Large intestine (tissue), 3 donors: ENCODE data around the gene SEMA3A. TPM values are rescaled to one million over a fixed set of nuclear protein-coding genes. Genes with fewer than 3 reads are reported as not detected.

Source experiments
- DNase-seq, 2 donors: peaks; one replicate each; pipeline versions ENCODE4 v3.0.0 to v3.0.0-alpha.2; 2013
- H3K27ac ChIP-seq: one replicate; pipeline ENCODE4 v1.5.1; 2013; ENCODE audit warnings: low read length
- H3K27me3 ChIP-seq: 2 replicates; pipeline ENCODE4 v1.6.1; 2013; ENCODE audit warnings: low read length; ENCODE audit not compliant: control insufficient read depth, insufficient read depth
- H3K36me3 ChIP-seq: 2 replicates; pipeline ENCODE4 v1.6.1; 2013; ENCODE audit warnings: low read length; ENCODE audit not compliant: control insufficient read depth, insufficient read depth
- H3K4me1 ChIP-seq: one replicate; pipeline ENCODE4 v1.6.1; 2013; ENCODE audit warnings: low read length; ENCODE audit not compliant: control insufficient read depth, insufficient read depth
- H3K4me3 ChIP-seq: one replicate; pipeline ENCODE4 v1.5.1; 2013; ENCODE audit warnings: low read length
- H3K9me3 ChIP-seq: one replicate; pipeline ENCODE4 v1.6.1; 2013; ENCODE audit warnings: mild to moderate bottlenecking, low read depth, low read length, moderate library complexity; ENCODE audit not compliant: control insufficient read depth
- WGBS: methylation state at CpG from one replicate; pipeline ENCODE4 v1.1.5; 2013; ENCODE audit warnings: low lambda C conversion rate; ENCODE audit not compliant: insufficient coverage; 5-methylcytosine and 5-hydroxymethylcytosine counted together
- polyA plus RNA-seq: library from polyadenylated mRNA; unstranded; fragments of 120-200 nt; gene quantifications from one replicate; pipeline ENCODE4 v1.2.1, GENCODE V29; 2013

The SEMA3A gene
- polyA plus RNA-seq, 1 donor = 11.7 TPM

GRCh38 chr7:84117304-84117703 lies 77.3 kb downstream of the SEMA3A start:
- H3K36me3 ChIP-seq = no peaks in the 10 kb centered on the region
- no peaks in the 10 kb centered on the region for H3K27me3 ChIP-seq
- WGBS = 100% methylated on average over 1 of the region's 6 CpGs
- no peaks in the 10 kb centered on the region for H3K4me1 ChIP-seq
- no peak overlapping the region for H3K4me3 ChIP-seq
- no peak overlapping the region for H3K27ac ChIP-seq
- DNase-seq = no peak
- no peaks in the 10 kb centered on the region for H3K9me3 ChIP-seq

- WGBS = 86% methylated on average over 6 of the region's 9 CpGs
- Histone ChIP-seq H3K27me3 (no peaks in the 10 kb centered on the region), H3K36me3 (no peaks in the 10 kb centered on the region), H3K4me3 (no peak overlapping the region), H3K27ac (no peak overlapping the region), H3K4me1 (no peaks in the 10 kb centered on the region), H3K9me3 (no peaks in the 10 kb centered on the region)
- DNase-seq = no peak
Measured at GRCh38 chr7:84113906-84114850, 80.4 kb downstream of the SEMA3A start.

GRCh38 chr7:84113286-84113685 lies 81.3 kb downstream of the SEMA3A start:
- Histone ChIP-seq H3K27ac (no peak overlapping the region), H3K4me3 (no peak overlapping the region), H3K9me3 (no peaks in the 10 kb centered on the region), H3K27me3 (no peaks in the 10 kb centered on the region), H3K36me3 (no peaks in the 10 kb centered on the region), H3K4me1 (no peaks in the 10 kb centered on the region)
- WGBS = 80% methylated on average over 1 of the region's 2 CpGs
- DNase-seq = no peak

GRCh38 chr7:84112771-84113170 lies 81.8 kb downstream of the SEMA3A start:
- Histone ChIP-seq H3K4me1 (no peaks in the 10 kb centered on the region), H3K36me3 (no peaks in the 10 kb centered on the region), H3K27ac (no peak overlapping the region), H3K27me3 (no peaks in the 10 kb centered on the region), H3K9me3 (no peaks in the 10 kb centered on the region), H3K4me3 (no peak overlapping the region)
- no CpG with 5 or more reads among the region's 1 CpG for WGBS
- no peak for DNase-seq

GRCh38 chr7:84111842-84112241 lies 82.7 kb downstream of the SEMA3A start:
- DNase-seq = no peak
- H3K36me3 ChIP-seq = no peaks in the 10 kb centered on the region
- no peak overlapping the region for H3K27ac ChIP-seq
- H3K4me1 ChIP-seq = no peaks in the 10 kb centered on the region
- no peaks in the 10 kb centered on the region for H3K9me3 ChIP-seq
- no peaks in the 10 kb centered on the region for H3K27me3 ChIP-seq
- no peak overlapping the region for H3K4me3 ChIP-seq

- no peak overlapping the region for H3K27ac ChIP-seq
Measured at GRCh38 chr7:84110400-84110799, 84.2 kb downstream of the SEMA3A start.

GRCh38 chr7:84108787-84109186 lies 85.8 kb downstream of the SEMA3A start:
- DNase-seq = no peak
- Histone ChIP-seq H3K27me3 (no peaks in the 10 kb centered on the region), H3K9me3 (no peaks in the 10 kb centered on the region), H3K4me1 (no peaks in the 10 kb centered on the region), H3K27ac (no peak overlapping the region), H3K4me3 (no peak overlapping the region), H3K36me3 (no peaks in the 10 kb centered on the region)
- WGBS = no CpG with 5 or more reads among the region's 2 CpGs

More at GRCh38 chr7:84110400-84110799, 84.2 kb downstream of the SEMA3A start:
- no peak for DNase-seq
- no peaks in the 10 kb centered on the region for H3K36me3 ChIP-seq
- H3K4me1 ChIP-seq = no peaks in the 10 kb centered on the region
- no CpG with 5 or more reads among the region's 3 CpGs for WGBS
- no peak overlapping the region for H3K4me3 ChIP-seq
- no peaks in the 10 kb centered on the region for H3K9me3 ChIP-seq
- H3K27me3 ChIP-seq = no peaks in the 10 kb centered on the region

GRCh38 chr7:84108119-84108518 lies 86.5 kb downstream of the SEMA3A start:
- Histone ChIP-seq H3K36me3 (no peaks in the 10 kb centered on the region), H3K27ac (no peak overlapping the region), H3K4me1 (no peaks in the 10 kb centered on the region), H3K4me3 (no peak overlapping the region), H3K27me3 (no peaks in the 10 kb centered on the region), H3K9me3 (no peaks in the 10 kb centered on the region)
- WGBS = no CpG with 5 or more reads among the region's 1 CpG
- DNase-seq = no peak

GRCh38 chr7:84107259-84107658 lies 87.3 kb downstream of the SEMA3A start:
- no peak overlapping the region for H3K27ac ChIP-seq
- DNase-seq = no peak
- no peaks in the 10 kb centered on the region for H3K9me3 ChIP-seq
- H3K4me1 ChIP-seq = no peaks in the 10 kb centered on the region
- H3K4me3 ChIP-seq = no peak overlapping the region
- H3K36me3 ChIP-seq = no peaks in the 10 kb centered on the region
- WGBS = no CpG with 5 or more reads among the region's 2 CpGs
- H3K27me3 ChIP-seq = no peaks in the 10 kb centered on the region

GRCh38 chr7:84106291-84106690 lies 88.3 kb downstream of the SEMA3A start:
- no peak overlapping the region for H3K4me3 ChIP-seq
- DNase-seq = no peak
- WGBS = 90% methylated on average over 1 of the region's 3 CpGs
- no peaks in the 10 kb centered on the region for H3K9me3 ChIP-seq
- H3K27me3 ChIP-seq = no peaks in the 10 kb centered on the region
- H3K36me3 ChIP-seq = no peaks in the 10 kb centered on the region
- no peaks in the 10 kb centered on the region for H3K4me1 ChIP-seq
- H3K27ac ChIP-seq = no peak overlapping the region

- WGBS = 100% methylated on average over 1 of the region's 1 CpG
Measured at GRCh38 chr7:84105586-84105985, 89.0 kb downstream of the SEMA3A start.

More at GRCh38 chr7:84105586-84105985, 89.0 kb downstream of the SEMA3A start:
- H3K4me3 ChIP-seq = no peak overlapping the region
- H3K27me3 ChIP-seq = no peaks in the 10 kb centered on the region
- no peak overlapping the region for H3K27ac ChIP-seq
- H3K9me3 ChIP-seq = no peaks in the 10 kb centered on the region
- H3K4me1 ChIP-seq = no peaks in the 10 kb centered on the region
- H3K36me3 ChIP-seq = no peaks in the 10 kb centered on the region
- no peak for DNase-seq
